H9 (cell line): ENCODE measurements around the gene SELENBP1. TPM values are rescaled to one million over a fixed set of nuclear protein-coding genes. Genes with fewer than 3 reads are reported as not detected.

Experiments used
- DNase-seq: peaks from one replicate; pipeline ENCODE4 v3.0.0-alpha.2; 2017
- H2AFZ ChIP-seq: one replicate; pipeline ENCODE4 v1.6.1; 2013; ENCODE audit warnings: mild to moderate bottlenecking, low read length, control low read depth, moderate library complexity
- H2AK5ac ChIP-seq: 2 replicates; pipeline ENCODE4 v1.6.1; 2013; ENCODE audit warnings: low read length, control low read depth, mixed read lengths; ENCODE audit not compliant: insufficient read length
- H2BK120ac ChIP-seq: one replicate; pipeline ENCODE4 v1.6.1; 2013; ENCODE audit warnings: low read depth, mild to moderate bottlenecking, low read length, control low read depth, inconsistent platforms; ENCODE audit not compliant: poor library complexity, severe bottlenecking
- H2BK12ac ChIP-seq: 2 replicates; pipeline ENCODE4 v1.6.1; 2013; ENCODE audit warnings: low read length, control low read depth, mixed read lengths, low read depth; ENCODE audit not compliant: insufficient read length
- H2BK15ac ChIP-seq: 2 replicates; pipeline ENCODE4 v1.6.1; 2013; ENCODE audit warnings: low read depth, low read length, control low read depth
- H2BK20ac ChIP-seq: one replicate; pipeline ENCODE4 v1.6.1; 2013; ENCODE audit warnings: low read depth, mild to moderate bottlenecking, low read length, control low read depth, inconsistent platforms; ENCODE audit not compliant: poor library complexity, severe bottlenecking
- H2BK5ac ChIP-seq: 2 replicates; pipeline ENCODE4 v1.6.1; 2013; ENCODE audit warnings: low read length, control low read depth, mixed read lengths; ENCODE audit not compliant: insufficient read length
- H3K14ac ChIP-seq: 2 replicates; pipeline ENCODE4 v1.6.1; 2013; ENCODE audit warnings: low read length, control low read depth; ENCODE audit not compliant: insufficient read depth
- H3K18ac ChIP-seq: 2 replicates; pipeline ENCODE4 v1.6.1; 2013; ENCODE audit warnings: low read depth, mild to moderate bottlenecking, mixed read lengths, low read length, control low read depth; ENCODE audit not compliant: insufficient read length
- H3K23ac ChIP-seq: 2 replicates; pipeline ENCODE4 v1.6.1; 2013; ENCODE audit warnings: low read length, control low read depth, mixed read lengths, low read depth; ENCODE audit not compliant: insufficient read length
- H3K23me2 ChIP-seq: 2 replicates; pipeline ENCODE4 v1.6.1; 2013; ENCODE audit warnings: low read depth, mild to moderate bottlenecking, mixed read lengths, low read length, control low read depth; ENCODE audit not compliant: insufficient read length, poor library complexity, severe bottlenecking
- H3K27ac ChIP-seq: 2 replicates; pipeline ENCODE4 v1.5.1; 2013; ENCODE audit warnings: low read length, control low read depth, mixed read lengths, low read depth; ENCODE audit not compliant: insufficient read length
- H3K27me3 ChIP-seq: 2 replicates; pipeline ENCODE4 v1.6.1; 2013; ENCODE audit warnings: low read length, control low read depth, inconsistent platforms; ENCODE audit not compliant: insufficient read depth
- H3K4ac ChIP-seq: 2 replicates; pipeline ENCODE4 v1.6.1; 2013; ENCODE audit warnings: low read depth, mild to moderate bottlenecking, control low read depth, inconsistent platforms, low read length, moderate library complexity
- H3K4me1 ChIP-seq: 2 replicates; pipeline ENCODE4 v1.6.1; 2013; ENCODE audit warnings: low read length, control low read depth, inconsistent platforms; ENCODE audit not compliant: insufficient read depth
- H3K4me2 ChIP-seq: 2 replicates; pipeline ENCODE4 v1.6.1; 2013; ENCODE audit warnings: low read length, control low read depth, mixed read lengths; ENCODE audit not compliant: insufficient read length, insufficient read depth
- H3K56ac ChIP-seq: 2 replicates; pipeline ENCODE4 v1.6.1; 2013; ENCODE audit warnings: low read depth, mild to moderate bottlenecking, mixed read lengths, low read length, control low read depth; ENCODE audit not compliant: insufficient read length
- H3K79me1 ChIP-seq: 2 replicates; pipeline ENCODE4 v1.6.1; 2013; ENCODE audit warnings: low read depth, mild to moderate bottlenecking, moderate library complexity, low read length, control low read depth, inconsistent platforms; ENCODE audit not compliant: insufficient read depth, poor library complexity, severe bottlenecking
- H3K79me2 ChIP-seq: 2 replicates; pipeline ENCODE4 v1.6.1; 2013; ENCODE audit warnings: low read length, control low read depth, inconsistent platforms; ENCODE audit not compliant: insufficient read depth
- H3K9ac ChIP-seq: 2 replicates; pipeline ENCODE4 v1.6.1; 2013; ENCODE audit warnings: low read length, control low read depth, mixed read lengths; ENCODE audit not compliant: insufficient read length; ENCODE audit errors: extremely low read depth
- H3K9me3 ChIP-seq: one replicate; pipeline ENCODE4 v1.6.1; 2013; ENCODE audit warnings: low read depth, low read length, inconsistent platforms; ENCODE audit not compliant: control insufficient read depth
- H3T11ph ChIP-seq: one replicate; pipeline ENCODE4 v1.6.1; 2013; ENCODE audit warnings: mild to moderate bottlenecking, low read length, control low read depth, inconsistent platforms
- H4K20me1 ChIP-seq: one replicate; pipeline ENCODE4 v1.6.1; 2013; ENCODE audit not compliant: control insufficient read depth, insufficient read length, insufficient read depth
- H4K5ac ChIP-seq: 2 replicates; pipeline ENCODE4 v1.6.1; 2013; ENCODE audit warnings: low read depth, mild to moderate bottlenecking, mixed read lengths, low read length, control low read depth; ENCODE audit not compliant: insufficient read length
- H4K8ac ChIP-seq: replicated peaks from 2 replicates; pipeline ENCODE4 v1.6.1; 2013; ENCODE audit warnings: low read length, control low read depth, mixed read lengths, low read depth; ENCODE audit not compliant: insufficient read length
- H4K91ac ChIP-seq: 2 replicates; pipeline ENCODE4 v1.6.1; 2013; ENCODE audit warnings: low read depth, mild to moderate bottlenecking, moderate library complexity, mixed read lengths, low read length, control low read depth; ENCODE audit not compliant: insufficient read length
- H3K27ac Mint-ChIP-seq, 3 experiments: 2 replicates in 2 of 3; 3 replicates in 1 of 3; pipeline ENCODE4 v1.8.0; 2020 to 2021; ENCODE audit warnings: mixed read lengths in 3 of 3, mild to moderate bottlenecking in 1 of 3, moderate library complexity in 1 of 3
- H3K27me3 Mint-ChIP-seq: 2 replicates; pipeline ENCODE4 v1.8.0; 2021; ENCODE audit warnings: low read depth, mild to moderate bottlenecking, moderate library complexity, mixed read lengths
- H3K36me3 Mint-ChIP-seq, 3 experiments: 2 replicates in 2 of 3; 3 replicates in 1 of 3; pipeline ENCODE4 v1.8.0; 2020 to 2021; ENCODE audit warnings: low read depth in 3 of 3, mixed read lengths in 3 of 3; ENCODE audit not compliant: insufficient read depth in 1 of 3
- H3K4me1 Mint-ChIP-seq, 2 experiments: 2 replicates each; pipeline ENCODE4 v1.8.0; 2020; ENCODE audit warnings: mixed read lengths in 2 of 2
- H3K4me3 Mint-ChIP-seq, 2 experiments: 2 replicates in 1 of 2; 3 replicates in 1 of 2; pipeline ENCODE4 v1.8.0; 2020 to 2021; ENCODE audit warnings: mild to moderate bottlenecking in 2 of 2, mixed read lengths in 2 of 2, moderate library complexity in 1 of 2
- H3K9me3 Mint-ChIP-seq, 2 experiments: 2 replicates in 1 of 2; 3 replicates in 1 of 2; pipeline ENCODE4 v1.8.0; 2020; ENCODE audit warnings: mild to moderate bottlenecking in 2 of 2, mixed read lengths in 2 of 2, moderate library complexity in 1 of 2
- CTCF ChIP-seq: fragments of 200-600 bp; sonication (generic); conservative IDR thresholded peaks from 3 replicates; pipeline ENCODE4 v1.8.0; 2021; ENCODE audit warnings: antibody characterized with exemption, mild to moderate bottlenecking
- WGBS: extraction: QIAGEN DNeasy Blood & Tissue Kit; methylation state at CpG from one replicate; pipeline ENCODE4 v1.1.7; 2013; ENCODE audit warnings: missing lambda C conversion rate, low lambda C conversion rate, mixed read lengths; ENCODE audit not compliant: insufficient read length; ENCODE audit errors: extremely low coverage; 5-methylcytosine and 5-hydroxymethylcytosine counted together
- total RNA-seq: library from RNA; stranded (reverse); gene quantifications from 2 replicates; pipeline ENCODE4 v1.2.1, GENCODE V29; 2021

SELENBP1 gene
- total RNA-seq, 1 experiment from 2014 or later: 14.2 TPM

GRCh38 chr1:151407304-151407703 lies 34.8 kb upstream of the SELENBP1 start:
- H3K23ac ChIP-seq: no peak overlapping the region
- Mint-ChIP-seq H3K9me3 (no peaks in the 10 kb centered on the region), H3K4me3 (no peak overlapping the region; a peak in 1 of 5 replicates), H3K36me3 (peaks cover 42 to 95% (median 87%) of the 10 kb centered on the region in 3 experiments; a peak in 6 of 7 replicates), H3K4me1 (no peaks in the 10 kb centered on the region), H3K27ac (no peak overlapping the region), H3K27me3 (no peaks in the 10 kb centered on the region)
- no peaks in the 10 kb centered on the region for H4K20me1 ChIP-seq
- H3K4me1 ChIP-seq: no peaks in the 10 kb centered on the region
- H3K4me2 ChIP-seq: no peak overlapping the region
- no peak overlapping the region for H2BK5ac ChIP-seq
- WGBS: no CpG with 5 or more reads among the region's 3 CpGs
- H2BK12ac ChIP-seq: no peak overlapping the region
- no peaks in the 10 kb centered on the region for H3K23me2 ChIP-seq
- no peaks in the 10 kb centered on the region for H3K79me1 ChIP-seq
- TF ChIP-seq CTCF: no peak
- DNase-seq: no peak
- H3K79me2 ChIP-seq: no peaks in the 10 kb centered on the region
- H3T11ph ChIP-seq: no peak overlapping the region
- H3K56ac ChIP-seq: no peak overlapping the region
- no peaks in the 10 kb centered on the region for H3K27me3 ChIP-seq
- H3K27ac ChIP-seq: no peak overlapping the region
- no peak overlapping the region for H4K5ac ChIP-seq
- H3K4ac ChIP-seq: no peak overlapping the region
- no peak overlapping the region for H4K8ac ChIP-seq
- H2AFZ ChIP-seq: no peak overlapping the region
- H2BK20ac ChIP-seq: no peak overlapping the region
- no peak overlapping the region for H3K18ac ChIP-seq
- H4K91ac ChIP-seq: no peak overlapping the region
- no peak overlapping the region for H3K14ac ChIP-seq
- no peak overlapping the region for H2BK120ac ChIP-seq
- no peak overlapping the region for H3K9ac ChIP-seq
- no peaks in the 10 kb centered on the region for H3K9me3 ChIP-seq
- H2BK15ac ChIP-seq: no peak overlapping the region
- no peak overlapping the region for H2AK5ac ChIP-seq
